Muscle layer of duodenum (tissue), 2 donors: ENCODE measurements around the gene ADSS1.

Experiments used
- H3K27ac ChIP-seq: one replicate; pipeline ENCODE4 v1.7.0; 2013; ENCODE audit warnings: mild to moderate bottlenecking, low read length
- H3K27me3 ChIP-seq: one replicate; pipeline ENCODE4 v1.7.0; 2013; ENCODE audit warnings: low read depth, mild to moderate bottlenecking, control low read depth, low read length
- H3K36me3 ChIP-seq, 2 donors: one replicate each; pipeline ENCODE4 v1.7.0; 2013; ENCODE audit warnings: low read length in 2 of 2, control low read depth in 1 of 2, mild to moderate bottlenecking in 1 of 2; ENCODE audit not compliant: insufficient read depth in 2 of 2, control insufficient read depth in 1 of 2
- H3K4me1 ChIP-seq, 2 donors: one replicate each; pipeline ENCODE4 v1.7.0; 2013; ENCODE audit warnings: low read length in 2 of 2, mild to moderate bottlenecking in 2 of 2, control low read depth in 1 of 2, moderate library complexity in 1 of 2; ENCODE audit not compliant: insufficient read depth in 2 of 2, control insufficient read depth in 1 of 2
- H3K4me3 ChIP-seq, 2 donors: one replicate each; pipeline ENCODE4 v1.7.0; 2013; ENCODE audit warnings: low read length in 2 of 2, low read depth in 1 of 2, mild to moderate bottlenecking in 1 of 2
- H3K9me3 ChIP-seq, 2 donors: one replicate each; pipeline ENCODE4 v1.7.0; 2013; ENCODE audit warnings: low read length in 2 of 2, control low read depth in 1 of 2, mild to moderate bottlenecking in 1 of 2; ENCODE audit not compliant: control insufficient read depth in 1 of 2
- donor health status: healthy.

The ADSS1 gene

GRCh38 chr14:104779776-104780512, 55.9 kb downstream of the ADSS1 start:
- H3K9me3 ChIP-seq = no peaks in the 10 kb centered on the region
- peaks cover 0 to 12% of the 10 kb centered on the region in 2 donors for H3K4me1 ChIP-seq
- H3K4me3 ChIP-seq = no peak overlapping the region
- no peaks in the 10 kb centered on the region for H3K27me3 ChIP-seq
- no peak overlapping the region for H3K27ac ChIP-seq
- peaks cover 3 to 20% of the 10 kb centered on the region in 2 donors for H3K36me3 ChIP-seq

DNA sequence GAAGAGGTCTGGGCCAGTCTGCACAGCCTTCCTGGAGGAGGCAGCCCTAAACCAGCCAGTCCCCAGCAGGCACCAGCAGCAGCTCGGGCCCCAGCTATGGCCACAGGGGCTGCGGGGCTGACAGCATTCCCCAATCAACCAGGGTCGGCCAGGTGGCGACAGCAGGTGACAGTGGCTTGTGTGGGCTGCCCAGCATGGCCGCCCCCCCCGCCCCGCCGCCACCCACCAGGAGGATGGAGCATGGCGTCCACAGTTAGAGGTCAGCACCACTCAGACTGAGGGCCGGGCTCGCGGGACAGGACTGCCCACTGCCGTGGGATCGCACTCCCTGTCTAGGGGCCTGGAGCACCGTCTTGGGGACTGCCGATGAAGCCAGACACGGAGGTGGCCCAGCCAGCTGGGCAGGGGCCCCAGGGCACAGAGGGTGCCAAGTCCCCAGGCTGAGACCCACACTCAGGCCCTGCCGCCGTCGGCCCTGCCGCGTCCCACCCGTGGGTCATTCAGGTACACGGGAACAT, 56.5 kb downstream of the ADSS1 start:
- no peak overlapping the region for H3K4me3 ChIP-seq
- H3K27ac ChIP-seq = no peak overlapping the region
- peaks cover 0 to 18% of the 10 kb centered on the region in 2 donors for H3K4me1 ChIP-seq
- H3K27me3 ChIP-seq = no peaks in the 10 kb centered on the region
- H3K9me3 ChIP-seq = no peaks in the 10 kb centered on the region
- peaks cover 3 to 13% of the 10 kb centered on the region in 2 donors for H3K36me3 ChIP-seq

DNA sequence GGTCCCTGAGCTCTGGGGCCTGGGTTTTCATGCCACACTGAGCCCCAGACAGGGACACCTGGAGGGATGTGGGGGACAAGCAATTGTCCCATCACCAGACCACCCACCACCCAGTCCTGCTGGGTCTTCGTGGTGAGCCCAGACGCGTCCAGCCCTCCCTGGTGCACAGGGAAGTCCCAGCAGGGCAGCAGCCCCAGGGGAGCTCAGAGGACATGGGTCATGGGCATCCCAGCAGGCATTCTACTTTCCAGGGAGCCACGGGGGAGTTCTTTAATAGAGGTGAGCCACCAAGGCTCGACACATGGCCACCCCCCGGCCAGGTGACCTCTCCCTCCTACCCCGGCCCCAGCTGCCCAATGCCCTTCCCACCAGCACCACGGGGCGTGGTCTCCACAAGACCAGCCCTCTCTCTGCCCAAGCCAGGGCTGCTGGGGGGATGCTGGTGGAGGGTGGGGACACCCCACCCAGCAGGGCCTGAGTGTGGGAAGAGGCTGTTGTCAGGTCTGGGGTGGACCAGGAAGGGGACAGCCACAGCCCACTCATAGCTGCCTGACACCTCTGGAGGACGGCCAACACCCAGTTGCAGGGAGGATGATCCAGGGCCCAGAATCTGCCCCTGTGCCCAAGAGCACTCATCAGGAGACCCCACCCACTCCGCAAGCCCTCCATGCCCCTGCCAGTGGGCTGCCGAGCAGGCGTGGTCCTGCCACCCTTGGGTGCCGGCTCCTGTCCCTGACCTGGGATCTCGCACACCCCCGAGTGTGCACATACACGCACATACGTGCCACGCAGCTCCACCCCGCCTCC, 57.4 kb downstream of the ADSS1 start:
- Histone ChIP-seq H3K27ac (no peak overlapping the region), H3K4me1 (peaks cover 0 to 18% of the 10 kb centered on the region in 2 donors), H3K27me3 (no peaks in the 10 kb centered on the region), H3K9me3 (no peaks in the 10 kb centered on the region), H3K4me3 (no peak overlapping the region), H3K36me3 (peaks cover 3 to 12% of the 10 kb centered on the region in 2 donors)

DNA sequence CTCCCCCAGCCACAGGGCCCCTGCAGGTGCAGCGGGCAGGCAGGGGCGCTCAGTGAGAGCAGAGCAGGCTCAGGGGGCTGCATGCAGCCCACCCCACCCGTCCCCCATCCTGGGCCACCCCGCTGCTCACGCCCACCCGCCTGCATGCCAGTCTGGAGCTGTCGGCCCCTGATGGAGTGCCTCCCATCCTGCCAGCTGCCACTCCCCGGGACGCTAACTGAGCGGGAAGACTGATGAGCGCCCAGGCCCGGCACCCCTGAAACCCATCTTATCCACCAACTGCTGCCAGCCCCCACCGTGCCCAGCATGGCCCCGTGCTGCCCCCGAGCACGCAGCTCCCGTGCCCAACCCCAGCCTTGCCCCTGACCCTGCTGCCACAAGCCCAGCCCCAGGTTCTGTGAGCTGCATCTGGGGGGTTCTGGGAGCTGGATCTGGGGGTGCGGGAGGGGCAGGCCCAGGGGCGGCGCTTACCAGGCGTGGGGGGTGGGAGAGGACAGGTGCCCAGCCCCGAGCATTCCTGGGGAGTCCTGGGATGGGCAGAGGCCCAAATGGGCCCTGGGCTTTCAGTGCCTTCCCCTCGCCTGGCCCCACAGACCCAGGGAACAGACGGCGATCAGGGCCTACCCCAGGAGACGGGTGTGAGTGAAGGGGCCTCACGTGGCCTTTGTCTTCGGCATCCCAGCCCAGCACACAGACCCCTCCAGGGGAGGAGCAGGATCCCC, 58.2 kb downstream of the ADSS1 start:
- Histone ChIP-seq H3K4me1 (peaks cover 0 to 25% of the 10 kb centered on the region in 2 donors), H3K36me3 (peaks cover 3 to 4% of the 10 kb centered on the region in 2 donors), H3K9me3 (no peaks in the 10 kb centered on the region), H3K27ac (no peak overlapping the region), H3K27me3 (no peaks in the 10 kb centered on the region), H3K4me3 (no peak overlapping the region)

DNA sequence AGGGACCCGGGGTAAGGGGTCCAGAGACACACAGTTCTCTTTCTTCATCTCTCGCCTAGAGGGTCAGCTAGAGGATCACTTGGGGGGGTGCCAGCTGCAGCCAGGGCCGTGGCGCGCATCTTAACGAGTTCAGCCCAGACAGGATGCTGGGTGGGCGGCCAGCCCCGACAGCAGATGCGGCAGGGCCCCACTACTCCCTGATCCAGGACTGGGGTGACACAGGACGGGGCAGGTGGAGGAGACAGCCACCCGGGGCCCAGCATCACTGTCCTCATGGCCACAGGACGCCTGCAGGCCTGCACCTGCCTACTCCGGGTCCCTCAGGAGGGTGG, 58.7 kb downstream of the ADSS1 start:
- H3K27ac ChIP-seq = no peak overlapping the region
- no peaks in the 10 kb centered on the region for H3K9me3 ChIP-seq
- H3K36me3 ChIP-seq = peaks cover 3 to 4% of the 10 kb centered on the region in 2 donors
- H3K4me1 ChIP-seq = peaks cover 0 to 28% of the 10 kb centered on the region in 2 donors
- H3K4me3 ChIP-seq = no peak overlapping the region
- H3K27me3 ChIP-seq = no peaks in the 10 kb centered on the region

DNA sequence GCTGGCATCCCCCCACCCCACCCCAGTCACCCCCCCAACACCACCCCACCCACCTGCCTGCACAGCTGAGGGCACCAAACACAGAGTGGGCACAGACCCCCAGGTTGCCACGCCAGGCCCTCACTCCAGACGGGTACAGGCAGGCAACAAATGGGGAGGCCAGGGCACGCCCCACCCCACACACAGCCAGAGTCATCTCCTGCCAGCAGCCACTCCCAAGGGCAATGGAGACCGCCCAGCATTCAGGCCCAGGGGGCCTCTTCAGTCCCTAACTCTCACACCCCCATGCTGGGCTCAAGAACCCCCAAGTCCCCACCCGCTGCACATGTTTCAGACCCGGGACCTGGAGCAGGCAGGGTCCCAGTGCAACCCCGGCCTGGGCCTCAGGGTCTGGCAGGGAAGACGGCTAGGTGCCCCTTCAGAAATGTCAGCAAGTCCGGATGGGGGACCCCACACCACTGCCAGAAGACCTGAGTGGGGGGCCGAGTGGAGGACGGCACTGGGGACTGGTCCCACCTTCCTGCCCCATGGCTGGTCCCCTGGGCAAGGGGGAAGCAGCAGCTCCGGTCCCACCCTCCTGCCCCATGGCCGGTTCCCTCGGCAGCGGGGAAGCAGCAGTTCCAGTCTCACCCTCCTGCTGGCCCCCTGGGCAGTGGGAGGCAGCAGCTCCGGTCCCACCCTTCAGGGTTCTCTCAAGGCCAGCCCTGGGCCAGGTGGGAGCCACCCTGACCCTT, 59.6 kb downstream of the ADSS1 start:
- H3K4me3 ChIP-seq = no peak overlapping the region
- no peak overlapping the region for H3K27ac ChIP-seq
- H3K27me3 ChIP-seq = no peaks in the 10 kb centered on the region
- H3K4me1 ChIP-seq = peaks cover 0 to 37% of the 10 kb centered on the region in 2 donors
- H3K9me3 ChIP-seq = no peaks in the 10 kb centered on the region
- H3K36me3 ChIP-seq = peaks cover 3 to 4% of the 10 kb centered on the region in 2 donors

DNA sequence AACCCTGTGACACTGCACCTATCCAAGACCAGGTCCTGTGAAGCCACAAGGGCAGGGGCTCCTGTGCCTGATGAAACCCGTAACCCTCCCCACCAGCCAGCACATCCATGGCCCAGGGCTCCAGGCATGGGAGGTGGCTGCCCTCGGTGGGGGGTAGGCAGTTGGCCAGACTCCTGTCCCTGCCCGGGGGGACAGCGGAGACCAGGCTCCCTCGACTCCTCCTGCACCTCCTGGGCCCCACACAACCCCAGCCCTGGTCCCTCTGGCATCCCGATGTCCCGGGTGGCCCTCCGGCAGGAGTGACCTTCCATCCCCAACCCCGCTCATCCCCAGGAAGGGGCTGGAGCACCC, 60.2 kb downstream of the ADSS1 start:
- H3K27me3 ChIP-seq = no peaks in the 10 kb centered on the region
- peaks cover 0 to 37% of the 10 kb centered on the region in 2 donors for H3K4me1 ChIP-seq
- H3K36me3 ChIP-seq = peaks cover 4 to 5% of the 10 kb centered on the region in 2 donors
- H3K9me3 ChIP-seq = no peaks in the 10 kb centered on the region
- no peak overlapping the region for H3K27ac ChIP-seq
- no peak overlapping the region for H3K4me3 ChIP-seq

DNA sequence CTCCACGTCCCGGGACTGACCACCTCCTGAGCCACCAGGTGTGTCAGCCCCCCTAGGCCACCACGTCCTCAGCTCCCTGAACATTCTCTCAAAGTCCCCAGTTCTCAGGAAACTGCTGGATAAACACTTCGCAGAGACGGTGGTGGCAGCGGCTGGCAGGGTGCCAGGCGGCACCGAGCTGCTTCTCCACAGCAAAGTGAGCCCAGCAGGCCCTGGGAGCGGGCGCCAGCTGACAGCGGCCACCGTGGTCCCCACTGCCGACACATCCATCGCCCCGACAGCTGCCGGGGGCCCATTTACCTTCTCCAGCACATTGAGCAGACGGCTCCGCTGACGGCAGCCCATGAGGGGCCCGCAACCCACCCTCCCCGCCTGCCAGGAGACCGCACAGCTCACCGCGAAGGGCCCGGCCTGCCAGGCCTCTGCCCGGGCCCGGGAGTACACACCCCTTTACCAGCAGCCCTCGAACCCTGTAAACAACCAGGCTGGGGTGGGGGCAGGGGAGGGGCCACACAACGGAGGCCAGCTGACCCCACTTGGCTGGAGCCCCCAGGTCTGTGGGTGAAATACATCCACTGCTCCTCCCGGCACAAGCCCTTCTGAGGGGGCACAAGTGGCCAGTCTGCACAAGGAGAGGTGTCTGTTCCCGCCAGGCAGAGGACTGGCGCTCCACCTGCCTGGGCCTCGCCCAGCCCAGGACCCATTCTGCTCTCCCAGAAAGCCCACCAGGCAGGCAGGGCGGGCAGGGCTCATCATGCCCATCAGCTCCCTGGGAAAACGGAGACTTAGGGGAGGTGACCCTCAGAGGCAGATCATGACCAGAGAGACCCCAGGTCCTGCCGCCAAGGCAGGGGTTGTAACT, 61.0 kb downstream of the ADSS1 start:
- Histone ChIP-seq H3K27ac (no peak overlapping the region), H3K36me3 (peaks cover 0 to 7% of the 10 kb centered on the region in 2 donors), H3K27me3 (no peaks in the 10 kb centered on the region), H3K4me1 (peaks cover 0 to 37% of the 10 kb centered on the region in 2 donors), H3K4me3 (no peak overlapping the region), H3K9me3 (no peaks in the 10 kb centered on the region)

DNA sequence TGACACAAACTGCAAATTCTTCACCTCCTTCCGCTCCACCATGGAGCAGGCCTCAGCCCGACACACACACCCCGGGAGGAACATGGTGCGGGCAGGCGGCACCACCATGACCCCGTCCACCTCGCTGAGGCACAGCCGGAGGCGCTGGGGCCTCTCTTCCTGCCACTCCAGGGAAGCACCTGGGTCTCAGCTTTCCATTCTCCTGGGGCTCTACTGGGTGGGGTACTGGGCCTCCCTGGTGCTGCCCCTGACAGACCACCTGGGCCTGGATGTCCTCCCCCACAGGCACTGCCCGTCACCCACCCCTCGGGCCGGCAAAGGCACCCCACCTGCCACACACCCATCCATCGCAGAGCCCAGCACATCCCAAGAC, 61.7 kb downstream of the ADSS1 start:
- peaks cover 5 to 6% of the 10 kb centered on the region in 2 donors for H3K36me3 ChIP-seq
- H3K27ac ChIP-seq = no peak overlapping the region
- no peaks in the 10 kb centered on the region for H3K27me3 ChIP-seq
- H3K4me1 ChIP-seq = peaks cover 0 to 37% of the 10 kb centered on the region in 2 donors
- H3K4me3 ChIP-seq = no peak overlapping the region
- H3K9me3 ChIP-seq = no peaks in the 10 kb centered on the region

DNA sequence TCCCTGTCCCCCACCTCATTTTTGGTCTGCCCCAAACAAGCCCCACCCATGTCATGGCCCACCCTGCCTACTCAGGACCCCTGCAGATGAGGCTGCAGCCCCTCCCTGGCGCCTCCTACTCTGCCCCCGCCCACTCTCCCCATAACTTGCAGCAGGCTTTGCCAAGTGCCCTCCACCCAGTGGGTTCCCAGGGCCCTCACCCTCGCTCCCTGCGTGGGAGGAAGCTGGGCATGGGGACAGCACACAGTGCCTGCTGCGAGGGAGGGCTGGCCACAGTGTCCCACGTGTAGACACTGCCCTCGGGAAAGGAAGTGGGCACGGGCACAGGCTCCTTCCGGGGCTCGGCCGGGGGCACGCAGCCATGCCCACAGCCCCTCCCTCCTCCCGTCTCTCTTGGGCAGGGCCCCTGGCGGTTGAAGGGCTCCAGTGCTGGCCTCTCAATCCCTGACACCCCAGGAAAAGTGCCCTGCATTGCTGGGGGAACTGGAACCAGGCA, 62.1 kb downstream of the ADSS1 start:
- H3K4me1 ChIP-seq = peaks cover 0 to 37% of the 10 kb centered on the region in 2 donors
- no peak overlapping the region for H3K4me3 ChIP-seq
- peaks cover 6 to 10% of the 10 kb centered on the region in 2 donors for H3K36me3 ChIP-seq
- H3K27ac ChIP-seq = no peak overlapping the region
- H3K9me3 ChIP-seq = no peaks in the 10 kb centered on the region
- no peaks in the 10 kb centered on the region for H3K27me3 ChIP-seq
